GM18502 (cell line): ENCODE data around the gene NDUFA13.
"Not testable (repeated sequence)": the region's sequence is repeated elsewhere in the genome, so short reads cannot be mapped to it uniquely, and the experiment has no call there.

Experiments
- ATAC-seq: cut with Tn5 transposase; IDR thresholded peaks from one replicate; pipeline ENCODE4 v1.9.1; 2021; ENCODE audit warnings: mild to moderate bottlenecking; ENCODE audit not compliant: unreplicated experiment, poor library complexity

Gene NDUFA13

DNA sequence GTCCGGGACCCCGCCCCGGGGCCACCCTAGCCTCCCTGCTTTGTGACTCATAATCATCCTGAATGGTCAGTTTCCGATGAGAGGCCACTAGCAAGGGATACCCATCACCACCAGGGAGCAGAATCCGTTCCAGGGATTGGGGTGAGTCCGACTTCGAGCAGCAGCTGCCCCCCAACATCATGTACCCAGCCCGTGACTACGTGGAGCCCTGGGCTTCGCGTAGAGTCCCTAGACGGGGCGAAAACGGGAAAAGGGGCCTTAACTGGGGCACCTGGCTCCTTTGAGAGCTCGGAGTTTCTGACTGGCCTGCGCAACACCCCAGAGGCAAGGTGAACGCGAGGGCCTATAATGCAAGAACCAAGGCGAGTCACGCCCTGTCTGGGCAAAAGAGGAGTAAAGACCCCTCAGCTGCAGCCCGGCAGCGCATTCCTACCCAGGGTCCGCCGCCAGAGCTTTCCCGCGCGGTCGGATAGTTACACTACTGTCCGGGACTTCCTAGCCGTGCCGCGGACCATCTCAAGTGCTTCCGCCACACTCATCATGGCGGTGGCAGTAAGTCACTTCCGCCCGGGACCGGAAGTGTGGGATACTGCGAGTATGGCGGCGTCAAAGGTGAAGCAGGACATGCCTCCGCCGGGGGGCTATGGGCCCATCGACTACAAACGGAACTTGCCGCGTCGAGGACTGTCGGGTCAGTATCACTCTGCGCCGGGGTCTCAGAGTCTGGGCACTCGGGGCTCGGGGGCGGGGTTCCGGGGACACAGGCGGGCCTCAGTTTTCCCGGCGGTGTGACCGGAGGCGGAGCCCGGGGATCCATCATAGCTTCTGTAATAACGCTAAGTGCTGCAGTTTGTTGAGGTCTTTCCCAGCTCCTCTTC is at the start of gene NDUFA13:
TSS of gene NDUFA13 (plus strand) at position 584 of the 878 bp plus-strand sequence. CDS start at position 598, 14 bp downstream.
- ATAC-seq: peak; percentile 92

GRCh38 chr19:19468424-19469050 is 47.5 kb upstream of the NDUFA13 start:
- no peak for ATAC-seq

DNA sequence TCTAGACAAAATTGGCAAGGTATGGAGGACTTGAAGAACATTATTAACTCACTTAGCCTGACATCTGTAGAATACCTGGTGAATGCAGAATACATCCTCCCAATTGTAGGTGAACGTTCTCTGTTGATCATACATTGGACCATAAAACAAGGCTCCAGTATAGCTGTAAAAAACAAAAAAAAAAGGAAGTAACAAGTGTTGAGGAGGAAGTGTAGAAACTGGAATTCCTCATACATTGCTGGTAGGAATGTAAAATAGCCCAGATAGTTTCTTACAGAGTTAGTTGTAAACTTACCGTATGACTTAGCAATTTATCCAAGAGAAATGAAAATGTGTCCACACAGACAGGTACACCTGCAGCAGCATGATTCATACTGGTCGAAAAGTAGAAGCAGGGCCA is 45.4 kb upstream of the NDUFA13 start:
- no peak for ATAC-seq

DNA sequence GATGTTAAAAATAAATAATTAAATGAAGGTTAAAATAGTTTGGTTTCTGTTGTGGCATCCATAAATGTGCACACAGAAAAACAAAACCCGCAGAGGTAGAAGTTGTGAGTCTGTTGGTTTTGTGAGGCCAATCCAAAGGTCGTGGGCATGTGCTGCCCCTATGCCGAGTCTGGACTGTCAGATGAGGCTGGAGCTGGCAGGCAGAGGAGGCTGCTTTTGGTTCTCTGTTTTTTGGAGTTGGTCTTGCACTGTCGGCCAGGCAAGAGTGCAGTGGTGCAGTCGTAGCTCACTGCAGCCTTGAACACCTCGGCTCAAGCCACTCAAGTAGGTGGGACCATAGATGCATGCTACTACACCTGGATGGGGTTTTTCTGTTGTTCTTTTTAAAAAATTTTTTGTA is 44.3 kb upstream of the NDUFA13 start:
- no peak for ATAC-seq

DNA sequence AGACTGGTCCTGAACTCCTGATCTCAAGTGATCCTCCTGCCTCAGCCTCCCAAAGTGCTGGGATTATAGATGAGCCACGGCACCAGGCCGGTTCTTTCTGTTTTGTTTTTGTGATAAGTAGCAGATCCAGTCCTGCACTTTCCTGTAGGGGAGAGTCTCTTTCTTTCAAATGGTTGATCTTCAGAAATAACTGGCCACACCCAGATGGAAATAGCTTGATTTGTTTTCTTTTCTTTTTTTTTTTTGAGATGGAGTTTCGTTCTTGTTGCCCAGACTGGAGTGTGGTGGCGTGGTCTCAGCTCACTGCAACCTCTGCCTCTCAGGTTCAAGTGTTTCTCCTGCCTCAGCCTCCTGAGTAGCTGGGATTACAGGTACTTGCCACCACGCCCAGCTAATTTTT is 43.9 kb upstream of the NDUFA13 start:
- ATAC-seq: not testable (repeated sequence)

DNA sequence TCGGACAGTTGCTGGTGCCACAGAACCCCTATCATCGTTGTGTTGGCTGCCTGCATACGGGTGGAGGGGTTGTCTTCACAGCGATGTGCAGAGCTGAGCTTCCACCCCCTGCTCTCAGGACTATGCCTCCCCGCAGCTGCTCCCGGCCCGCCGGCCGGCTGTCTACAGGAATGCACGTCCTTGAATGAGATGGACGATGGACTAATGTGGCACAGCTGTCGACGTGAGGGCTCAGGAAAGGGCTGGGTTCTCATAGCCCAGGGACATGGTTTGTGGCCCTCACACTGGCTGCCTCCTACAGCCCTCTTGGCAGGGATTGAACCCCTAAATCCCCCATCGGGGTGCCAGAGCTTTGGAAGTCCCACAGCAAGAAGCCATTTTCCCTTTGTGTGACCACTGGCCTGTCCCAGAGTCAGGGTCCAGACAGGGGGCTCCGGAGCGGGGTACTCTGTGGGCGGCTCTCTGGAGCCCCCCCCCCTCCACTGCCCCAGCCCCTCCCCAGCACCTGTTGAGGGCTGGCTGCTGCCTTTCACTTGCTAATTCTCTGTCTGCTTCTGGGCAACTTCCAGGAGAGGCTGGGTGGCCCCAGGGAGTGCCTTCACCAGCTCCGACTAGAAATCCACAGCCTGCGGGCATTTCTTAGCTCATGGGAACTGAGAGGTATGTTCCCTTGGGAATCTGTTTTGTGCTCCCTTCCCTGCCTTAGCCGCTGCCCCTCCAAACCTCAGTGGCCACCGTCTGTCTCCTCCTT is 40.8 kb upstream of the NDUFA13 start:
- no peak for ATAC-seq

- no peak for ATAC-seq
These were observed 39.9 kb upstream of the NDUFA13 start for GRCh38 chr19:19475849-19476828.

GRCh38 chr19:19477705-19478383 is 38.2 kb upstream of the NDUFA13 start:
- ATAC-seq: no peak

DNA sequence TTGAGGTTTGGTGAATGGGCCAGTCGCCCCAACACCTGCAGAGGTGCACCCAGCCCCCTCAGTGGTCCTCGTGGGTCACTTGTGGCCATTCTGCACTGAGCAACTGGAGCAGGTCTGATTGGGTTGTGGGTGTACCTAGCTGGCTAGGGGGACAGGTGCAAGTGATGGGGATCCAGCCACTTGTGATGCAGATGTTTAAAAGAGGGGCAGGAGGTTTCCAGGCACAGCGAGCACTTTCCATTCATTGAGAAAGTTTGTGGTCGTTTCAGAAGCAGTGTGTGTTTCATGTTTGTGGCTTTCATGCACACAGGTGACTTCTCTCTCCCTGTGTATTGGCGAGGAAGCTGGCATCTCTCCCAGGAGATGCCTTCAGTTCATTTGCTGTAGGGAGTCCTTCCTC is 35.3 kb upstream of the NDUFA13 start:
- ATAC-seq: no peak

DNA sequence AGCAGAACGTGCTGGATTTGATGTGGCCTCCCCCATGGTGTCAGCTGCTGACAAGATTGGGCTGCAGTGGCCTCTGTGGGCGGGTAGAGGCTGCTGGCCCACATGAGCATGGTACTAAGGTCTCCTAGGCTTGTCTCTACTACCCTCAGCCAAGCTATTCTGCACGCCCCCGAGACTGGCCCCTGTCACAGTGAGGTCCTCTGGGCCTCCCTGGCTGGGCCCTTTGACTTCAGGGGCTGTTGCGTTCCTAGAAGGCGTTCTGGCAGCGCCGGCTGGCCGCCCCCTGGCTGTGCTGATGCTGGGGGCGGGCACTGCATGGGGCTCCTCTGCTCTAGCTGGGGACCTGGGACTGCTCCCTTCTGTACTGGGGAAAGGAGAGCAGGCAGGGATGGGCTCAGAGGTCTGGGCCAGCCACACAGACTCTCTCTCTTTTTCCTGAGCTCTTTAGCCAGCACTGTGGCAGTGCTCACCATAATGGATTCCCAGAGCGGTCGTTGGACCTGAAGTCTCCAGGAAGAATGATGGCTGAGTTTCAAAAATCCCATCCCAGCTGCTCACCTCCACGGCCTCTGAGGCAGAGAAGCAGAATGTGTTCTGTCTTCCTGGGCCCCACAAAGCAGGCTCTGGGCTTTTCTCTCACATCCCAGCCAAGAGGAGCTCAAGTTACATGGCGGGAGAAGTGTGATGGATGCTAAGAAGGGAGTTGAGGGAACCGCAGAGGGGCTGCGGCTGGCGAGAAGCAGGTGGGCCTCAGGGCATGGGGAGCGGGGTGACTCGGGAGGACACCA is 33.0 kb upstream of the NDUFA13 start:
- no peak for ATAC-seq

DNA sequence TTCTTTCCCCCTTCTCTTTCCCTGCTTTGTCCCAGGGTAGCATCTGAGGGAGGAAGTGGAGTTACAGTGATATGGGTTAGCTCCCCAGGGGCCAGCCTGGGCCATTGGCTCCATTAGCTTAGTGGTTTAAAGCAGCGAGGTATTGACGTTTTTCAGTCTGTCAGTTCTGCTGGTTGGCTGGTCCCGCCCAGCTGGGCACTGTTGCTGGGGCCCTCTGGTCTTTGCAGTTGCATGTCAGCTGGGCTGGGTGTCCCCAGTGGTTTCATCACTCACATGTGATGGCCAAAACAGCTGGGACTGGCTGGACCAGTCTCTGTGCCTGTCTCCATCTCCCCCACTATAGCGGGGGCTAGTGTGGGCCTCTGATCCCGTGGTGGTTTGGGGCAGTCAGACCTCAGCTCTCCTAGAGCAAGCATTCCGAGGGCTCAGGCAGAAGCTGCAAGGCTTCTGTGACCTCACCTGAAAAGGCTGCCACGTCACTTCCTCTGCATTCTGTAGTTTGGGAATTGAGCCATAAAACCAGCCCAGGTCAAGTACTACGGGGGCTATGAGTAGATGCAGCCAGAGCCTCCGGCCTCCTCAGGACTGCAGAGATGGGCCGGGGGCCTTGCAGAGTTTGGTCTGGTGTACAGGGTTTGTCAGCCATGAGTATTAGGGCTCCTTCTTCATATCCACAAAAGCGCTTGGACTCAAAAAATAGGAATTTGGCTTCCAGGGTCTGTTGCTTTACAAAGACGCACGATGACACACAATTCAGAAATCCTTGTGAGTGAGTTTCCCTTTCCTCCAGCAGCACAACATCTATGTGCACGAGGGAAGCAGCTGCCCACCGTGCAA is 30.6 kb upstream of the NDUFA13 start:
- no peak for ATAC-seq

GRCh38 chr19:19485998-19486290 is 30.1 kb upstream of the NDUFA13 start:
- no peak for ATAC-seq

GRCh38 chr19:19486343-19487076 is 29.5 kb upstream of the NDUFA13 start:
- ATAC-seq: no peak

GRCh38 chr19:19487077-19487949 is 28.7 kb upstream of the NDUFA13 start:
- ATAC-seq: no peak

DNA sequence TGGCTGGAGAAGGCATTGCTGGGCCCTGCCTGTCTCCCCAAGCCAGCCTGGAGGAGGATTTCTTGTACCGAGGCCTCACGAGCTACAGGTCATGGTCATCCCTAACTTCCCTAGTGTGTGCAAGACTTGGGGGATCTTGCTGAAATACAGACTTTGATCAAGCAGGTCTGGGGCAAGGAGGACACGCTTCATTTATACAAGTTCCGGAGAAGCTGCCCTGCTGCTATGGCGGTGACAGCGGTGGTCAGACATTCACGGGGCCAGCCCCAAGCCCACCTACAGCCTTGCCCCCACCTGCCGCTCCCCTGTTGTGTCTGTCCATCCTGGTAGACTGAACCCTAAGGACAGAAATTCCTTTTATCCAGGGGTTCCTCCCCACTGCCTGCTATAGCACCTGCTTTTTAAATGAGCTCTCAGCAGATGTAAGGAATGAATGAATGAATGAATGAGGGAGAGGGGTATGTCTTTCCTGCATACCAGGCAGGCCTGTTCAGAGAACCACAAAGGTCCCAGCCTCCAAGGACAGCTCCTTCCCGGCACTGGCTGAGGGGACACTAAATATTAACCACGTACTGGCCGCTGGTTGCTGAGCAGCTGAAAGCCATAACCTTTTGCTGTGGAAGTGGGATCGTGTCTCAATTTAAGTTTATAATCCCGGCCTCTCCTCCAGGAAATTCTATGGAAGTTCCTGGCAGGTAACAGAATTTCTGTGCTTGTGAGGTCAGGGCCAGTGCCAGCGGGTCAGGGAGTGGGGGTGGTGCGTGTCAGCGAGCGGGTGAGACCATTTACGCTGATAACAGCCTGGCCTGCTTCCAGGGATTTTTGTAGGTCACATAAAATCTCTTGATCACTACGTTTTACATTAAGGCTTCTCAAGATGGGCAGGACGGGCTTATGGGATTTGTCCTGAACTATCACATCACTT is 27.8 kb upstream of the NDUFA13 start:
- no peak for ATAC-seq
